ENCODE measurements around the gene DRD1.
"Not testable (repeated sequence)": the region's sequence is repeated elsewhere in the genome, so short reads cannot be mapped to it uniquely, and the experiment has no call there.

DRD1 gene

GRCh38 chr5:175456105-175456742 lies 12.2 kb upstream of the DRD1 start:
- H3K36me3 ChIP-seq (ENCODE audit: control insufficient read depth, insufficient read depth, low read length) = no peaks in the 10 kb centered on the region
- H2AFZ ChIP-seq = peak overlapping the region; percentile 1
- no peak overlapping the region for H3K4me3 ChIP-seq (ENCODE audit: low read depth, low read length)
- no peak overlapping the region for H3K9ac ChIP-seq
- H3K4me2 ChIP-seq (ENCODE audit: low read length) = no peak overlapping the region
- H3K9me3 ChIP-seq (ENCODE audit: control insufficient read depth, low read length) = no peaks in the 10 kb centered on the region
- H3K4me1 ChIP-seq = no peaks in the 10 kb centered on the region
- H3K27ac ChIP-seq = no peak overlapping the region
- H3K27me3 ChIP-seq (ENCODE audit: control insufficient read depth, insufficient read depth, low read length) = no peaks in the 10 kb centered on the region
- TF ChIP-seq CTCF (IDR thresholded peaks at IDR 0.05) = no peak
- no peaks in the 10 kb centered on the region for H3K79me2 ChIP-seq

GRCh38 chr5:175454338-175454737 lies 10.4 kb upstream of the DRD1 start:
- H3K27ac ChIP-seq; H3K9ac ChIP-seq; H3K4me1 ChIP-seq; H3K4me2 ChIP-seq (ENCODE audit: low read length); H3K9me3 ChIP-seq (ENCODE audit: control insufficient read depth, low read length); H2AFZ ChIP-seq; H3K79me2 ChIP-seq; H3K27me3 ChIP-seq (ENCODE audit: control insufficient read depth, insufficient read depth, low read length); H3K4me3 ChIP-seq (ENCODE audit: low read depth, low read length); H3K36me3 ChIP-seq (ENCODE audit: control insufficient read depth, insufficient read depth, low read length): not testable (repeated sequence)

- H3K4me3 ChIP-seq (ENCODE audit: low read depth, low read length) = no peak overlapping the region
- no peak overlapping the region for H2AFZ ChIP-seq
- H3K9ac ChIP-seq = no peak overlapping the region
- no peak overlapping the region for H3K27ac ChIP-seq
- H3K27me3 ChIP-seq (ENCODE audit: control insufficient read depth, insufficient read depth, low read length) = no peaks in the 10 kb centered on the region
- TF ChIP-seq CTCF (IDR thresholded peaks at IDR 0.05) = no peak
- no peaks in the 10 kb centered on the region for H3K36me3 ChIP-seq (ENCODE audit: control insufficient read depth, insufficient read depth, low read length)
- H3K9me3 ChIP-seq (ENCODE audit: control insufficient read depth, low read length) = no peaks in the 10 kb centered on the region
- peaks cover 4% of the 10 kb centered on the region for H3K4me1 ChIP-seq
- no peaks in the 10 kb centered on the region for H3K79me2 ChIP-seq
- no peak overlapping the region for H3K4me2 ChIP-seq (ENCODE audit: low read length)
These were observed 8.2 kb upstream of the DRD1 start for GRCh38 chr5:175452166-175452565.

- Histone ChIP-seq H3K27me3 (ENCODE audit: control insufficient read depth, insufficient read depth, low read length) (peaks cover 4% of the 10 kb centered on the region), H3K4me1 (peaks cover 4% of the 10 kb centered on the region), H2AFZ (peak overlapping the region; percentile 44), H3K27ac (no peak overlapping the region), H3K9me3 (ENCODE audit: control insufficient read depth, low read length) (no peaks in the 10 kb centered on the region), H3K9ac (no peak overlapping the region), H3K36me3 (ENCODE audit: control insufficient read depth, insufficient read depth, low read length) (no peaks in the 10 kb centered on the region), H3K4me2 (ENCODE audit: low read length) (no peak overlapping the region), H3K4me3 (ENCODE audit: low read depth, low read length) (no peak overlapping the region), H3K79me2 (no peaks in the 10 kb centered on the region)
- no peak for TF ChIP-seq CTCF (IDR thresholded peaks at IDR 0.05)
These were observed 4.3 kb upstream of the DRD1 start for GRCh38 chr5:175448276-175448675.

GRCh38 chr5:175447571-175447970 lies 3.6 kb upstream of the DRD1 start:
- no peak overlapping the region for H3K4me2 ChIP-seq (ENCODE audit: low read length)
- H3K4me1 ChIP-seq = peaks cover 4% of the 10 kb centered on the region
- peaks cover 4% of the 10 kb centered on the region for H3K27me3 ChIP-seq (ENCODE audit: control insufficient read depth, insufficient read depth, low read length)
- no peaks in the 10 kb centered on the region for H3K9me3 ChIP-seq (ENCODE audit: control insufficient read depth, low read length)
- H3K36me3 ChIP-seq (ENCODE audit: control insufficient read depth, insufficient read depth, low read length) = no peaks in the 10 kb centered on the region
- no peak overlapping the region for H3K27ac ChIP-seq
- TF ChIP-seq CTCF (IDR thresholded peaks at IDR 0.05) = no peak
- peak overlapping the region; percentile 44 for H2AFZ ChIP-seq
- no peak overlapping the region for H3K9ac ChIP-seq
- no peaks in the 10 kb centered on the region for H3K79me2 ChIP-seq
- H3K4me3 ChIP-seq (ENCODE audit: low read depth, low read length) = no peak overlapping the region

- not testable (repeated sequence) for H3K36me3 ChIP-seq (ENCODE audit: control insufficient read depth, insufficient read depth, low read length); H3K27me3 ChIP-seq (ENCODE audit: control insufficient read depth, insufficient read depth, low read length); H3K4me2 ChIP-seq (ENCODE audit: low read length); H3K4me3 ChIP-seq (ENCODE audit: low read depth, low read length); H3K4me1 ChIP-seq; H3K79me2 ChIP-seq; H3K9ac ChIP-seq; H3K9me3 ChIP-seq (ENCODE audit: control insufficient read depth, low read length); H3K27ac ChIP-seq; H2AFZ ChIP-seq
These were observed 2.4 kb upstream of the DRD1 start for GRCh38 chr5:175446378-175446777.

All from parathyroid adenoma (tissue), 2 donors.